Measurements from ENCODE around the gene BOLA3.
A peak's percentile ranks its signal among the peaks of the same experiment; 100 is the strongest.
"Not testable (repeated sequence)": the region's sequence is repeated elsewhere in the genome, so short reads cannot be mapped to it uniquely, and the experiment has no call there.

BOLA3 gene, protein sequence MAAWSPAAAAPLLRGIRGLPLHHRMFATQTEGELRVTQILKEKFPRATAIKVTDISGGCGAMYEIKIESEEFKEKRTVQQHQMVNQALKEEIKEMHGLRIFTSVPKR

GRCh38 chr2:74147727-74148456, at the start of gene BOLA3:
BOLA3 (minus strand) TSS chr2:74147912; CDS start chr2:74147874, 38 bp downstream.
- DNase-seq (ENCODE audit: low spot score): peak; percentile 91

DNA sequence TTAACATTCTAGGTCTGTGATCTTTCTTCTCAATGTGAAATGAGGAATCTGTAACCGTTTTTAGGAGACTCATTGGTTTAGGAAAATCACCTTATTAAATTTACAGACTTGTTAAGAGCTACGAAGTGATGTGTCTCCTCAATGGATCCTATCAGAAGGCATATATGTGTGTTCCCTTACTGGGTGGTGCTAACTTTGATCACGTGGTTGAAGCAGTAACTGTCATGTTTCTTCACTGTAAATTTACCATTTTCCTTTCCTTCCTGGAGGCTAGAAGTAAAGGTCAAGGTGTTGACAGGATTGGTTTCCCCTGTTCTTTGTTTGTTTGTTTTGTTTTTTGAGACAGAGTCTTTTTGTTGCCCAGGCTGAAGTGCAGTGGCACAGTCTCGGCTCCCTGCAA, 49.3 kb upstream of the BOLA3 start:
- no peak for DNase-seq (ENCODE audit: low spot score)

GRCh38 chr2:74194799-74195198, 47.1 kb upstream of the BOLA3 start:
- DNase-seq (ENCODE audit: low spot score): no peak

DNA sequence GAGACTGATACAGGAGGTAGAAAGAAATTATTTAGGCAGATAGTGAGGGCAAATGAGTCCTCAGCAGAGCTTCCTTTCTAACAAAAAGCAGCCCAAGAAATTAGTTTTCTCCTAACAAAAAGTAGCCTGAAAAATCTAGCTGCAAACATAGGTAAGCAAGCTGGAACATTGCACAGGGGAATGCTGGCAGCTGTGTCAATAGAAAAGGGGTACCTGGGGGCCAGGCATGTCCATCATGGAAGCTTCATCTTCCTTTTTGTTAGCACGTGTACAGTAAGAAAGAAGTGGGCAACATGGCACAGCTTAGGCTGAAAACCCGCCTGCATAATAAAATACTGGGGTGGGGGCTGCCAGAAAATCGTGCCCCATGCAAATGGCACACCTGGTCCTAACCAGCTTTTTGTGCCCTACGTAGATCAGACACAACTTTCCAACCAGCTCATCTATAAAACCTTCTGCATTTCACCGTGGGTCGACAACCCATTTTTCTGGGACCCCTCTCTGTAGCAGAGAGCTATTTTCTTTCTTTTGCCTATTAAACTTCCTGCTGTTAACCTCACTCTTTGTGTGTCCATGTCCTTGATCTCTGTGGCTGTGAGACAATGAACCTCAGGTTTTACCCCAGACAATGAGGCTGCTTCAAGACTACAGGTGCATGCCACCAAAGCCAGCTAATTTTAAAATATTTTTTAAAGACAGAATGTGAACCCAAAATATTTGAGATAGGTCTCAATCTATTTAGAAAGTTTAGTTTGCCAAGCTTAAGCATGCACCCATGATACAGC, 44.1 kb upstream of the BOLA3 start:
- no peak for DNase-seq (ENCODE audit: low spot score)

GRCh38 chr2:74188696-74189095, 41.0 kb upstream of the BOLA3 start:
- DNase-seq (ENCODE audit: low spot score): no peak

- no peak for DNase-seq (ENCODE audit: low spot score)
Measured at GRCh38 chr2:74188018-74188601, 40.4 kb upstream of the BOLA3 start.

- DNase-seq (ENCODE audit: low spot score): not testable (repeated sequence)
Measured at GRCh38 chr2:74186706-74187105, 39.0 kb upstream of the BOLA3 start.

DNA sequence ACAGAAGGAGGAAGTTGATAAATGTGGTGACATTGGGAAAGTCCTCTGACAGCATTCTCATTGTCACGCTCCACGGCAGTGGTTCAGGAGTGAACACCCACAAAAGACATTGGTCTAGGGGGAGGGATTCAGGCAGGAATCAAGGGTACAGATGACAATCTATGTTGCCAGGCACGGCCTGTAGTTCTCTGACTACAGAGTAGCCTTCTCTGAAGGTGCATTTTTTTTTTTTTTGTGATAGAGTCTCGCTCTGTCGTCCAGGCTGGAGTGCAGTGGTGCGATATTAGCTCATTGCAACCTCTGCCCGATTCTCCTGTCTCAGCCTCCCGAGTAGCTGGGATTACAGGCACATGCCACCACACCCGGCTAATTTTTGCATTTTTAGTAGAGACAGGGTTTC, 38.3 kb upstream of the BOLA3 start:
- no peak for DNase-seq (ENCODE audit: low spot score)

- DNase-seq (ENCODE audit: low spot score): no peak
Measured at GRCh38 chr2:74183878-74184277, 36.2 kb upstream of the BOLA3 start.

- DNase-seq (ENCODE audit: low spot score): no peak
Measured at GRCh38 chr2:74181739-74182138, 34.0 kb upstream of the BOLA3 start.

DNA sequence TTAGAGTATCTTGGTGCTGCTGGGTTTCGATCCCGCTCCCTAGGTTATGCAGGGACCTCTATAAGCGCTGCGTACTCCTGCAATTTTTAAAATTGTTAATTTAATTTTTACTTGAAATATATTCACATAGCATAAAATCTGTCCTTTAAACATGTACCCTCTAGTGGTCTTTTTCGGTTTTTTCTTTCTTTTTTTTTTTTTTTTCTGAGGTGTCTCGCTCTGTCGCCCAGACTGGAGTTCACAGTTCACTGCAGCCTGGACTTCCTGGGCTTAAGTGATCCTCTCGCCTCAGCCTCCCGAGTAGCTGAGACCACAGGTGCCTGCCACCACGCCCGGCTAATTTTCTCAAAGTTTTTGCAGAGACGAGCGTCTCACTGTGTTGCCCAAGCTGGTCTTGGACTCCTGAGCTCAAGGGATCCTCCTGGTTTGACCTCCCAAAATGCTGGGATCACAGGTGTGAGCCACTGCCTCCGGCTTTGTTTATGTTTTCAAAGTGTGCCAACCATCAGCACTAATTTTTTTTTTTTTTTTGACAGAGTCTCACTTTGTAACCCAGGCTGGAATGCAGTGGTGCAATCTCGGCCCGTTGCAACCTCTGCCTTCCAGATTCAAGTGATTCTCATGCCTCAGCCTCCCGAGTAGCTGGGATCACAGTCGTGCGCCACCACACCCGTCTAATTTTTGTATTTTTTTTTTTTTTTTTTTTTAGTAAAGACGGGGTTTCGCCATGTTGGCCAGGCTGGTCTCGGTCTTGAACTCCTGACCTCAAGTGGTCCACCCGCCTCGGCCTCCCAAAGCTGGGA, 31.6 kb upstream of the BOLA3 start:
- no peak for DNase-seq (ENCODE audit: low spot score)

DNA sequence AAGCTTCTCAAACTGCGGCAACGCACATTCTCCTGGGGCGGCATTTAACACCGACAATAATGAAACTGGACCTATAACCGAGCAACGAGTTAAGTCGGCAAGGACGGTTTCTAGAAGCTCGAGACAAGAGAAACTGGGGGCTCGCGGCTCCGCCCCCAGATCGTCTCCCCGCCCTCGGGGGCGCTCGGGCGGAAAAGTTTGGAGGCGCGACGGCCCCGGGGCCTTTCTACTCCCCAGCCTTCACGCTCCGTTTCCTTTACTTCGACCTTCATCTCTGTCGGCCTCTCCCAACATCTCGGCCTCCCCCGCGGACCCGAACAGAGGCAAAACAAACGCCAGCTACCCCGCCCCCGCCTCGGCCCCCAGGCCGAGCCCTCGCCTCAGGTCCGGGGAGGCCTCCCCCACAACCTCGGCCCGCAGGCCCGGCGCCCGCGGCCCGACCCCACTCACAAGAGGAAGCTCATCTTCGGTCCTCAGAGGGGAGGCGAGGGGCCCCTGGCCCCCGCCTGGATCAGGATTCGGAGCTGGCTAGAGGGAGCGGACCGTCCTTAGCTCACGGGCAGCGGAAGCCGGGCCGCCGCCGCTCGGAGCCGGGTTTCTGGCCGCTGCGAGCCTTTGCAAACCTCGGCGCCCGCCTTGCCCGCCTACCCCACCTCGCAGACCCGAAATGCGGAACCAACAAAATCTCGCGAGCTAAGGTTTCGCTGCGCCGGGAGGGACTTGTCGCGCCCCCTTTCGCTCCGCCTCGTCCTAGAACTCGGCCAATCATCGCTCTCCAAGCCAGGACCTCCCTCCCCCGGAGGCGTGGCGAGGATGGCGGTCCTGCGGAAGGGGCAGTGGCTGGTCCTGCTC, 30.7 kb upstream of the BOLA3 start, which contains the start of gene MOB1A:
Gene MOB1A, minus strand, starts transcription at position 669 of the 852 bp plus-strand sequence. Its CDS starts 205 bp downstream, at position 464.
- peak; percentile 97 for DNase-seq (ENCODE audit: low spot score)

GRCh38 chr2:74177696-74178095, 30.0 kb upstream of the BOLA3 start:
- no peak for DNase-seq (ENCODE audit: low spot score)

- DNase-seq (ENCODE audit: low spot score): no peak
Measured at GRCh38 chr2:74174909-74175308, 27.2 kb upstream of the BOLA3 start.

DNA sequence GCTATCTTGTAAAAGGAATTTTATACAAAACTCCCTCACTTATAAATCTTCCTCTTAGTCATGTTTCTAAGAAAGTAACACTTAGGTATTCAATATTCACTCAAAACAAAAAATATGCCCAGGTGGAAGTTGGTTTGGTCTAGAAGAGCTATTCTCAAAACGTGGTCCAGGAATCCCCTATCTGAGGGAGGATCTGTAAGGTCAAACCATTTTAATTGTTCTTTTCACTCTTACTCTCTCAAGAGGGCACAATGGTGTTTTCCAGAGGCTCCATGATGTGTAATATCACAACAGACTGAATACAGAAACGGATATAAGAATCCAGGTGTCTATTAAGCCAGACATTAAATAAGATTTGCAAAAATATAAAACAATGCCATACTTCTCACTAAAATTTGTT, 21.0 kb upstream of the BOLA3 start:
- no peak for DNase-seq (ENCODE audit: low spot score)

DNA sequence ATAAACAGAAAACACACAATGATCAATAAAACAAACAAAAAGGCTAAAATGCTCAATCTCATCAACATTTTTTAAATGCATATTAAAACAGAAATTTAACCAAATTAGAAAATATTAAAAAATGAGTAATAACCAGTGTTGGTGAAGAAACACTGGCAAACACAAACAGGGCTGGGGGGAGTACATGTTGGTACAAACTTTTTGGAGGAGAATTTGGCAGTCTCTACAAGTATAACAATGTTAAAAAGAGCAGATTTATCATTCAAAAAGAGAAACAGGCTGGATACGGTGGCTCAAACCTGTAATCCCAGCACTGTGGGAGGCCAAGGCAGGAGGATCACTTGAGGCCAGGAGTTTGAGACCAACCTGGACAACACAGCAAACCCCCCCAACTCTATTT, 17.0 kb upstream of the BOLA3 start:
- no peak for DNase-seq (ENCODE audit: low spot score)

GRCh38 chr2:74162951-74163350, 15.2 kb upstream of the BOLA3 start:
- no peak for DNase-seq (ENCODE audit: low spot score)

DNA sequence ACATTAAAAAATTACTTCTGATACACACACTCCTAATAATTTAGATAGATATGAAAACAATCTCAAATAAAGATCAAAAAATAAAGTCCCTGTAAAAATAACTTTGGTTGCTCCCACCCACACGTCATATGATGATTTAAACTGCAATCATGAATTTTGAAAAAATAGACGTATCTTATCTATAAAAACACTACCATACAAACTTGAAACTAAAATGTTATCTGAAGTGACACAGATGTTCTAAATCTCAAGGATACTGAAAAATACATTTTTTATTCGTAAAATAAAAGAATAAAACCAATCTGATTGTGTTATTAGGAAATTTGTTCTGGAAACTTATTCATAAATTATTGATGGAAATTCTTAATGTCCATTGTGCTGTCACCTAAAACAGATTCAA, 8.1 kb upstream of the BOLA3 start:
- DNase-seq (ENCODE audit: low spot score): no peak

- no peak for DNase-seq (ENCODE audit: low spot score)
Measured at GRCh38 chr2:74152954-74153353, 5.2 kb upstream of the BOLA3 start.

GRCh38 chr2:74149570-74150319, 2.0 kb upstream of the BOLA3 start:
- no peak for DNase-seq (ENCODE audit: low spot score)

GRCh38 chr2:74149247-74149525, 1.5 kb upstream of the BOLA3 start:
- no peak for DNase-seq (ENCODE audit: low spot score)

Data from hepatic stellate cell (primary cell).